COLO668 (cell line): ENCODE measurements around the gene ADARB1.
A peak's percentile ranks its signal among the peaks of the same experiment; 100 is the strongest.

Experiments used
- DNase-seq: peaks from one replicate; lab custom pipeline; 2025; ENCODE audit not compliant: unreplicated experiment; lab: John Stamatoyannopoulos, UW

Gene ADARB1

GRCh38 chr21:45054927-45055612 lies 19.3 kb upstream of the ADARB1 start:
- DNase-seq, result no peak

GRCh38 chr21:45055861-45056260 lies 18.5 kb upstream of the ADARB1 start:
- DNase-seq, result no peak

GRCh38 chr21:45056296-45056904 lies 18.0 kb upstream of the ADARB1 start:
- no peak for DNase-seq

GRCh38 chr21:45056917-45057560 lies 17.3 kb upstream of the ADARB1 start:
- DNase-seq, result no peak

- no peak for DNase-seq
These were observed 16.5 kb upstream of the ADARB1 start for GRCh38 chr21:45057886-45058285.

- no peak for DNase-seq
These were observed 15.3 kb upstream of the ADARB1 start for GRCh38 chr21:45059121-45059520.

- no peak for DNase-seq
These were observed 14.3 kb upstream of the ADARB1 start for GRCh38 chr21:45060089-45060488.

- DNase-seq, result no peak
These were observed 13.6 kb upstream of the ADARB1 start for GRCh38 chr21:45060675-45061311.

- no peak for DNase-seq
These were observed 10.3 kb upstream of the ADARB1 start for GRCh38 chr21:45064091-45064490.

GRCh38 chr21:45064618-45065399 lies 9.6 kb upstream of the ADARB1 start:
- no peak for DNase-seq

GRCh38 chr21:45067462-45068285 lies 6.7 kb upstream of the ADARB1 start:
- no peak for DNase-seq

GRCh38 chr21:45069085-45069484 lies 5.3 kb upstream of the ADARB1 start:
- no peak for DNase-seq

GRCh38 chr21:45069711-45070110 lies 4.7 kb upstream of the ADARB1 start:
- no peak for DNase-seq

GRCh38 chr21:45071078-45071873 lies 3.1 kb upstream of the ADARB1 start:
- no peak for DNase-seq

- no peak for DNase-seq
These were observed 2.3 kb upstream of the ADARB1 start for GRCh38 chr21:45071874-45072737.

GRCh38 chr21:45072738-45073300 lies 1.6 kb upstream of the ADARB1 start:
- DNase-seq, result no peak

- DNase-seq, result peak; percentile 61
These were observed 906 bp upstream of the ADARB1 start for GRCh38 chr21:45073301-45074047.
